Inferior parietal cortex (tissue), 1 donor: Measurements from ENCODE around the gene CCNYL1.
"Not testable (repeated sequence)": the region's sequence is repeated elsewhere in the genome, so short reads cannot be mapped to it uniquely, and the experiment has no call there.

Experiments
- DNase-seq: peaks from one replicate; pipeline ENCODE4 v3.0.0-alpha.2; 2016; ENCODE audit errors: extremely low spot score

Gene CCNYL1

DNA sequence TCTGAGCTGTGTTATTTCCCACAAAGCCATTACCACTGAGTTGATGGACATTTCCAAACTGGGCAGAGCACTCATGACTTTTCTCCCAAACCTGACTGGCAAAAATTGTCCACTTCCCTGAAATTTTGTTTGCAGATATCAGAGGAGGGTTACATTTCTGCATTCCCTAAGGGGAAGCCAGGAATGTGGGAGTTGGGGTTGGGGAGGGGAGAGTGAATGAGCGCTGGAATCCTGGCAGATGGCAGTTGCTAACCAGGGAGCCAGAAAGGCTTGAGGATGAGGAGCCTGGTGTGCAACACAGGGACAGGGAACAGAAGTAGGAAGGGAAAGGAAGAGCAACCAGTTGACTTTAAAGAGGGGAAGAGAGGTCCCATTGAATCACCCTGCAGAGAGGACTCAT, 14.0 kb upstream of the CCNYL1 start:
- DNase-seq: no peak

- DNase-seq: no peak
Observed at GRCh38 chr2:207698301-207698700, 13.1 kb upstream of the CCNYL1 start.

- DNase-seq: no peak
Observed at GRCh38 chr2:207704078-207704477, 7.4 kb upstream of the CCNYL1 start.

DNA sequence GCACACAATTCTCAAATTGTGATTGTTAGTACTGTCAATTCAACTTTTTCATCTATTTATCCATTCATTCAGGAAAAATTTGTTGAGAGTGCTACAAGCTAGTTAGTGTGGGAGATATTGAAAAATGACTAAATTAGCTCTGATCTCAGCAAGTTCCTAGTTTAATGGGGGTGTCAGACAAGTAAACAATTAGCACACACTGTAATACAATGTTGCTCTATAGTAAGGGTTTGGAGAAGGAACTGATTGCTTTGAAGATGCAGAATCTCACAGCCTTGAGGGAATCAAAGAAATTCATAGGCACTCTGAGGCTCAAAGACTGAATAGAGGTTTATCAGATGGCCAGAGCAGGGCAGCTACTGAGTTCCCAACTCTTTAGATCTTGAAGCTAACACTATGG, 6.8 kb upstream of the CCNYL1 start:
- DNase-seq: no peak

DNA sequence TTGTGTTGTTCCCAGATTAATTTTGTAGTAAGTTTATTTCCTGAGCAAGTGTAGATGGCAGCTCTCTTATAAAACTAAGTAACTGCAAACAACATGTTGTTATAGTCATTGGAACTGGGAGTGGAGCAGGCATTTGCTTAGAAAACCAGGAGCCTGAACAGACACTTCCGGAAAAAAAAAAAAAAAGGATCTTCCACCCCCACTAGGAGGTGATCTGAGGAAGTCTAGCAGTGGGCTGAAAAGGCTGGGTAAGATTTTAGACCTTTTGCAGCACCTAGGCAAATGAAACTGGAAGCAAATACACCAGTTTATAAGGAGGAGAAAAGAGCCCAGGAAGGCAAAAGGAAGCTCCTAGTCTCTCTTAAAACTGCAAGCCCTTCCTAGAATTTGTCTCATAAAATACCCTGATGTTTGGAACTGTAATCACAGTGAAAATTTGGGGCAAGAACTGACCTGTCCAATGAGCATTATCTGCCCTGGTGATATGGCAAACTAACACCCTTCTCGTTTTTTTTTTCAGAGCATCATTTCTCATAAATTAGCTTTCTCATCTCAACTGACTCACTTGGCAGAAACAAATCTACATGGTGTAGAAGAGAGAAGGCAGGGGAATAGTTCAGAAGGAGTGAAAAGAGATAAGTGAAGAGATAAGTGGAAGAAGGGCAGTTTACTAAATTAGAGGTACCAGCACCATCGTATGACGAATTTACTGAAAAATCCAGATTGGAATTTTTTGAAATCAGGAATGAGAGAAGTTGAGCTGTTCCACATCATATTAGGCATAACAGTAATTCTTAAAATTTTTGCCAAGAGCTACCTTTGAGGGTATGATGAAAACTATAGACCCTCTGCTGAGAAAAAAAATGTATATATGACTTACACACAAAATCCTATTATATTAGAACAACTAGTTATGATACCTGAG, 4.2 kb upstream of the CCNYL1 start:
- no peak for DNase-seq

- DNase-seq: no peak
Observed at GRCh38 chr2:207711750-207712530, 500 bp downstream of the CCNYL1 start.

DNA sequence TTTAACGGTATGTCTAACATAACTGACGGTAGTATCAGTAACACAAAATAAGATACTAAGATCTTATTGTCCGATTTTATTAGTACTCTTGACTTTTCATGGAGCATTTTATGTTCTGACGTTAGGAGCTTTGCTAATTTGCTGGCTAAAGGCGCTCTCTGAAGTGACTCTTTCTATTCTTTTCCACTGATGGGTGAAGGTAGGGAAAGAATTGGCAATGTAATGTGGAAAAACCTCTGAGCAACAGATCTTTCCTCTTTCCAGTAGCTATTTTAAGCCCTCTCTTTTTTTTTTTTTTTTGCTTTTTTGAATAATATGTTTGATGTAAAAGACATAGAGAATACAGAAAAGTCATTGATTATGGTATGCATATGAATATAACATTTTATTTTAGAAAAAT, 4.6 kb downstream of the CCNYL1 start:
- no peak for DNase-seq

- DNase-seq: no peak
Observed at GRCh38 chr2:207718521-207718920, 7.1 kb downstream of the CCNYL1 start.

DNA sequence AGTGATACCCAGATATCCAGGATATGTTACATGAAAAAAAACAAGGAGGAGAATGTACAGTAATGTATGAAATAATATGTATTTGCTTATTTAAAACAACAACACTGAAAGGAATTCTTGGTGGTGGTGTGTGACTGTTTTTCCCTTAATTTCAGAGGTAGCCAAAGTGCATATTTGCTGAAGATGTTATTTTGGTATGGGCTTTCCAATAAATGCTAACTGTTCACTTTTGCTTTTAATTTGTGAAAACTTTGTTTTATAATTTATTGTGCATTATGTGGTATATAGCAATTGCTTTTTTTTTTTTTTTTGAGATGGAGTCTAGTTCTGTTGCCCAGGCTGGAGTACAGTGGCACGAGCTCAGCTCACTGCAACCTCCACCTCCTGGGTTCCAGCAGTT, 7.6 kb downstream of the CCNYL1 start:
- DNase-seq: no peak

DNA sequence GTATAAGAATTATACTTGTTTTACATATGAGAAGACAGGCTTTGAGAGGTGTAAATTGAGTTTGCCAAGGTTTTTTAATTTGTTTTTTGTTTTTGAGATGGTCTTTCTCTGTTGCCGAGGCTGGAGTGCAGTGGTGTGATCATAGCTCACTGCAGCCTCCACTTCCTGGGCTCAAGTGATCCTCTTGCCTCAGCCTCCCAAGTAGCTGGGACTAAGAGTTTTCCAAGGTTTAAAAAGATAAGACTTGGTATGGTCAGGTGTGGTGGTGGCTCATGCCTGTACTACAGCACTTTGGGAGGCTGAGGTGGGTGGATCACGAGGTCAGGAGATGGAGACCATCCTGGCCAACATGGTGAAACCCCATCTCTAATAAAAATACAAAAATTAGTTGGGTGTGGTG, 8.2 kb downstream of the CCNYL1 start:
- DNase-seq: not testable (repeated sequence)

GRCh38 chr2:207720517-207721187, 9.2 kb downstream of the CCNYL1 start:
- no peak for DNase-seq

- DNase-seq: no peak
Observed at GRCh38 chr2:207722773-207723424, 11.5 kb downstream of the CCNYL1 start.

GRCh38 chr2:207723425-207723787, 12.0 kb downstream of the CCNYL1 start:
- DNase-seq: not testable (repeated sequence)

GRCh38 chr2:207724113-207724512, 12.7 kb downstream of the CCNYL1 start:
- no peak for DNase-seq

DNA sequence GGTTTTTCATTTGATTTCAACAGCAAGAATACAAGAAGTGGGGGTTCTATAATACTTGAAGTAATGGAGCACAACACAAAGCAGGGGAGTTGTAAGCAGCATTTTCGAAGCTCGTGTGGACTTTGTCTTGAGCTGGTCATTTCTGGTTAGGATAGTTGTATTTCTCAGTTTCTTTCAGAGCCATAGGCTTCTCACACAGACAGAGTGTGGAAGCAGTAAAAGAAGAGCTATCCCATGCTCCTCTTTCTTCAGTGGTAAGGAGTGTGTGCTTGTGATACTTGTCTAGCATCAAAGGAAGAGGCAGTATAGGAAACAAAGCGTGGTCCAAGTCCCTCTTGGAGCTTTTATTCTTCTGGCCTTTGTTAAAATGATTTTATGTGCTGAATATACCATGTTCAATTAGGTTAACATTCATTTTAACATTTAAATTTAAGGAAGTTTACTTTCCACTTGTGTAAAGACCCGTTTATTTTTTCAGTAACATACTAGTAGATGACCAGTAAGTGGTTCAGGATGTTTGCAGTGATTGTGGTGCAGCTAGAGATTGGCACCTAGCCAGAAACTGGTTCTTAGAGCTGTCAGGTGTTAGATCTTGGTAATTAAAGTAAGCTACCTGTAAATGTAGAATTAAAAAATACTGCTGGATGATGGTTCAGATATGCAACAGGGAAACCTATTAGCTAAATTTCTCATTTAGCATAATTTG, 14.6 kb downstream of the CCNYL1 start:
- no peak for DNase-seq

DNA sequence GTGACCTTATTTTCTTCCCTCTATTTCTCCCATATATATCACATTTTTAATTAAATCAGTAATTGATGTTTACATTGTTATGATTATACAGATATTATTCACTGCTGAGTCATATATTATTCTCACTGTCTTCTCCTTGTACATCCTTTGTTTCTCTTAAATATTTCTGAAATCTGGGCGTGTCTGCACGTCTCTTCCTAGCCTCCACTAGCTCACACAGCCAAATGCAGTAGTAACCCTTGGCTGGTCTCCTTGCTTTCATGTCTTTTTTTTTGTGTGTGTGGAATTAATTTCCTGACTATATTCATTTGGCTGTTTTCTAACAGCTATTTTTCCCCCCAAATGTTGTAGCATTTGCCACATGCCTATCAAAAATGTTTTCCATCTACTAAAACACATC, 15.8 kb downstream of the CCNYL1 start:
- no peak for DNase-seq

DNA sequence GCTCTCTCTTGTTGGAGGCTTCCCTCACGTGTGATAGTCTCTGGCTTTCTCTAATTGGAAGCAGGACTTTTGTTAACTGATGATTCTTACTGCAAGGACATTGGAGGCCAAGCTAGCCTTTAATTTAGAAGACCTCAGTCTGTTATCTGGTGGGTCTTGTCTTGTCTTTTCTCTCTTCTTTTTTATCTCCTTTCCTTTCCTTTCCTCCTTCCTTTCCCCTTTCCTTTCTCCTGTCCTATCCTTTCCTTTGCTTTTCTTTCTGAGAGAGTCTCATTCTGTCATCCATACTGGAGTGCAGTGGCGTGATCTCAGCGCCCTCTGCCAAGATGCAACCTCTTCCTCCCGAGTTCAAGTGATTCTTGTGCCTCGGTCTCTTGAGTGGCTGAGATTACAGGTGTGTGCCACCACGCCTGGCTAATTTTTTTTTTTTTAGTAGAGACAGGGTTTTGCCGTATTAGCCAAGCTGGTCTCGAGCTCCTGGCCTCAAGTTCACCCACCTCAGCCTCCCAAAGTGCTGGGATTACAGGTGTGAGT, 18.1 kb downstream of the CCNYL1 start:
- DNase-seq: no peak

GRCh38 chr2:207731138-207731537, 19.7 kb downstream of the CCNYL1 start:
- DNase-seq: no peak

- DNase-seq: no peak
Observed at GRCh38 chr2:207733597-207734240, 22.3 kb downstream of the CCNYL1 start.

GRCh38 chr2:207734264-207734635, 22.8 kb downstream of the CCNYL1 start:
- no peak for DNase-seq
